Hair follicle dermal papilla cell (primary cell): ENCODE measurements around the gene OCIAD1. TPM values are rescaled to one million over a fixed set of nuclear protein-coding genes. Genes with fewer than 3 reads are reported as not detected.

Experiments used
- total RNA-seq: library from RNA; depleted of rRNA; stranded (reverse); fragments of >200 nt; gene quantifications from 2 replicates; pipeline ENCODE4 v1.2.3, GENCODE V29; 2012

OCIAD1 gene
- 70.8 and 73.7 TPM in 2 replicates for total RNA-seq

GRCh38 chr4:48830706-48831531 lies at the start of gene OCIAD1:
Gene OCIAD1, plus strand, starts transcription at chr4:48831088. Its CDS starts 1,537 bp downstream, at chr4:48832625.

GRCh38 chr4:48906206-48907173 lies 75.6 kb downstream of the OCIAD1 start, which contains the start of gene OCIAD2:
Gene OCIAD2, minus strand, starts transcription at chr4:48906774. Its CDS starts 2,225 bp downstream, at chr4:48904549.

Other genes with a start within 250 kb of the OCIAD1 start
- gene FRYL, start 50.8 kb upstream of the OCIAD1 start, total RNA-seq, result 44.1 and 49.7 TPM in 2 replicates
- gene OCIAD2, start 75.7 kb downstream of the OCIAD1 start, total RNA-seq, result 1.6 and 2.9 TPM in 2 replicates
- gene CWH43, start 155.2 kb downstream of the OCIAD1 start, total RNA-seq, result not detected in 2 replicates